ENCODE data around the gene MPIG6B.

The MPIG6B gene

GRCh38 chr6:31769684-31770371 is 46.7 kb downstream of the MPIG6B start:
- H3K36me3 ChIP-seq (ENCODE audit: insufficient read depth, low read length): no peaks in the 10 kb centered on the region
- no peak overlapping the region for H3K9ac ChIP-seq (ENCODE audit: low read depth, low read length)
- no peaks in the 10 kb centered on the region for H3K9me3 ChIP-seq (ENCODE audit: control insufficient read depth, insufficient read depth, low read length)
- H3K4me1 ChIP-seq (ENCODE audit: insufficient read depth, low read length): no peaks in the 10 kb centered on the region; the same call in 1 of the 2 replicates

DNA sequence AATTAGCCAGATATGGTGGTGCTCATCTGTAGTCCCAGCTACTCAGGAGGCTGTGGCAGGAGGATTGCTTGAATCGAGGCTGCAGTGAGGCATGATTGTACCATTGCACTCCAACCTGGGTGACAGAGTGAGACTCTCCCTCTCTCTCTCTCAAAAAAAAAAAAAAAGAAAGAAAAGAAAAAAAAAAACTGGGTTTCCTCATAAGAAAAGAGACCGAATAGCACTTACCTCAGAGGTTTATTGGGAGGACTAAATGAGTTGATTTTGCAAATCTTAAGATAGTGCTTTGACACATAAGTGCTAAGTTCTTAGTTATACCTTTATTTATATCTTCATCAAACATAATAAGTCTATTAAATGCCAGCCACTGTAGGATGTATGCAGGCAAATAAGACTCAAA is 47.7 kb downstream of the MPIG6B start:
- Histone ChIP-seq H3K9me3 (ENCODE audit: control insufficient read depth, insufficient read depth, low read length) (no peaks in the 10 kb centered on the region), H3K4me1 (ENCODE audit: insufficient read depth, low read length) (no peaks in the 10 kb centered on the region; the same call in 1 of the 2 replicates), H3K36me3 (ENCODE audit: insufficient read depth, low read length) (no peaks in the 10 kb centered on the region)

GRCh38 chr6:31771992-31772358 is 48.8 kb downstream of the MPIG6B start:
- no peaks in the 10 kb centered on the region for H3K36me3 ChIP-seq (ENCODE audit: insufficient read depth, low read length)
- no peaks in the 10 kb centered on the region; the same call in 1 of the 2 replicates for H3K4me1 ChIP-seq (ENCODE audit: insufficient read depth, low read length)
- H3K9me3 ChIP-seq (ENCODE audit: control insufficient read depth, insufficient read depth, low read length): no peaks in the 10 kb centered on the region
- no peak overlapping the region for H3K9ac ChIP-seq (ENCODE audit: low read depth, low read length)

More for the DNA sequence above, 47.7 kb downstream of the MPIG6B start:
- no peak overlapping the region for H3K9ac ChIP-seq (ENCODE audit: low read depth, low read length)

GRCh38 chr6:31775184-31775583 is 52.0 kb downstream of the MPIG6B start:
- Histone ChIP-seq H3K9me3 (ENCODE audit: control insufficient read depth, insufficient read depth, low read length) (no peaks in the 10 kb centered on the region), H3K4me1 (ENCODE audit: insufficient read depth, low read length) (no peaks in the 10 kb centered on the region; the same call in 1 of the 2 replicates), H3K36me3 (ENCODE audit: insufficient read depth, low read length) (no peaks in the 10 kb centered on the region; the same call in 1 of the 2 replicates), H3K9ac (ENCODE audit: low read depth, low read length) (no peak overlapping the region)

DNA sequence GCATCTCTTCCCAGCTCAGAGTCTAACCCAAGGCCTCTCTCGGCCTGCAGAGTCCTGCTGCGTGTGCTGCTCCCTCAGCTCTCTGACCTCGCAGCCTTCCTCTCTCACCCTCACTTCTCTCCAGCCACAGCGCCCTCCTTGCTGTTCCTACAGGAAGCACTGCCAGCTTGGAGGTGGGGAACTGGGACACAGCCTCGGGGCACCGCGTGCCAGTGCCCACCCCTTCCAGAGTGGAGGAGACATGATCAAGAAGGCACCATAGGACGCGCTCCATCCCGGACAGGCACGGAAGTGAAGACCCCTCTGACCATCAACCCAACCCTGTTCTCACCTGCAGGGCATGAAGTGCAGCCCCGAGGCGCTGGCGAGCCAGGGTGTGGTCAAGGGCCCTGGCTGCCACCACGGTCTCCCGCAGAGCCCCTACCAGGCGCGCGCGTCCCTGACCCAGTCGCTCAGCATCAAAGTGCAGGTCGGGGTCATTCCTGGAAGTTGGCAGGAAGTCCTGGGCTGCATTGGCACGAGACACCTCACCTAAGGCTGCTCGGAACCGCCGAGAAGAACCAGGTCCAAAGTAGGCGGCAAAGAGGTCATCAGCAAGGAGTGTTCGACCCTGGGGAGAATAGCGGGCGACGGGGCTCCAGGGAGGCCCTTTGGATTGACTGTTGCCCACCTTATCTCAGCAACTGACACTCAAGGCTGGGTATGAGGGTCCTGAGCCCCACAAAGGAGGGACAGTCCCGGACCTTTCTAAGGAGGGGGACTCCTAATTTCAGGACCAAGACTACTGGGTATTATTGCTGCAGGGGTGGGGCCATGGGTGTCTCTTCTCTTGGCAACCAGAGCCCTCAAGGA is 52.7 kb downstream of the MPIG6B start:
- no peaks in the 10 kb centered on the region for H3K9me3 ChIP-seq (ENCODE audit: control insufficient read depth, insufficient read depth, low read length)
- no peaks in the 10 kb centered on the region; the same call in 1 of the 2 replicates for H3K36me3 ChIP-seq (ENCODE audit: insufficient read depth, low read length)
- H3K4me1 ChIP-seq (ENCODE audit: insufficient read depth, low read length): no peaks in the 10 kb centered on the region; the same call in 1 of the 2 replicates
- no peak overlapping the region for H3K9ac ChIP-seq (ENCODE audit: low read depth, low read length)
